LNCaP clone FGC (cell line): ENCODE data around the gene CEACAM21.

Experiments
- DNase-seq: peaks from one replicate; pipeline ENCODE4 v3.0.0-alpha.2; 2011; ENCODE audit warnings: low read depth
- H3K4me3 ChIP-seq: 2 replicates; pipeline ENCODE4 v1.5.1; 2011; ENCODE audit warnings: mild to moderate bottlenecking, low read depth, low read length, control low read depth
- CTCF ChIP-seq: IDR thresholded peaks from 2 replicates; pipeline ENCODE4 v1.5.1; 2012; ENCODE audit warnings: mild to moderate bottlenecking; ENCODE audit not compliant: control insufficient read depth, insufficient read depth; ENCODE audit errors: extremely low read depth

The CEACAM21 gene

GRCh38 chr19:41599175-41599966 is 23.4 kb downstream of the CEACAM21 start:
- no peak for TF ChIP-seq CTCF
- DNase-seq, result no peak
- no peak overlapping the region for H3K4me3 ChIP-seq

- no peak for TF ChIP-seq CTCF
- no peak for DNase-seq
Measured at GRCh38 chr19:41601771-41602170, 25.8 kb downstream of the CEACAM21 start.

GRCh38 chr19:41604831-41605230 is 28.9 kb downstream of the CEACAM21 start:
- no peak for DNase-seq
- no peak overlapping the region for H3K4me3 ChIP-seq
- TF ChIP-seq CTCF, result no peak

More at GRCh38 chr19:41601771-41602170, 25.8 kb downstream of the CEACAM21 start:
- H3K4me3 ChIP-seq, result no peak overlapping the region

GRCh38 chr19:41606215-41606837 is 30.4 kb downstream of the CEACAM21 start:
- H3K4me3 ChIP-seq, result no peak overlapping the region
- TF ChIP-seq CTCF, result no peak
- no peak for DNase-seq

GRCh38 chr19:41607668-41608067 is 31.7 kb downstream of the CEACAM21 start:
- no peak for DNase-seq
- TF ChIP-seq CTCF, result no peak
- no peak overlapping the region for H3K4me3 ChIP-seq

GRCh38 chr19:41610789-41611188 is 34.8 kb downstream of the CEACAM21 start:
- no peak for DNase-seq
- TF ChIP-seq CTCF, result no peak
- H3K4me3 ChIP-seq, result no peak overlapping the region

- no peak for TF ChIP-seq CTCF
- no peak for DNase-seq
- H3K4me3 ChIP-seq, result no peak overlapping the region
Measured at GRCh38 chr19:41612483-41612882, 36.5 kb downstream of the CEACAM21 start.
